NCI-H2227 treated with DMSO at 0.1 percent for 48 hours (cell line): ENCODE data around the gene CABS1.

Source experiments
- DNase-seq: peaks from one replicate; lab custom pipeline; 2025; lab: John Stamatoyannopoulos, UW

Gene CABS1

DNA sequence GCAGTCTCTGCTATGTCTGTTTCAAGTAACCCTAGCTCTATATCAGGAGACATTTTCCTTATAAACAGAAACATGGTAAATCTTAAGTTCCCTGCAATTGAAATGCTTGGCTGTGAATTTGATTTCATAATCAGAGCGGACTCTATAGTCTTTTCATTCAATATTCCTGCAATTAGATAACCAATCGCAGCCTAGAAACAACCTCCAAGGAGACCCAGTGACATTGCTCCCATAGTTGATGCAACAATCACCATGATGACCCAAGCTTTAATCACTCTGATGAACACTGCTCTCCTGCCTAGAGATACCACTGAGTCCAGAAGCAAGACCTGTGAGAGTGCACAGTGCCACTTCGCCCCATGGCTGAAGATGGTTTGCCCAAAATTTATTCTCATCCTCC lies at the start of gene CABS1:
CABS1 (plus strand) TSS at position 301 of the 400 bp plus-strand sequence; CDS start at position 360, 59 bp downstream.
- DNase-seq, result no peak

GRCh38 chr4:70288651-70289050 lies 46.1 kb upstream of the CABS1 start:
- no peak for DNase-seq

- DNase-seq, result no peak
Measured at GRCh38 chr4:70291341-70291740, 43.4 kb upstream of the CABS1 start.

GRCh38 chr4:70297576-70297975 lies 37.2 kb upstream of the CABS1 start:
- no peak for DNase-seq

GRCh38 chr4:70298051-70298450 lies 36.7 kb upstream of the CABS1 start:
- no peak for DNase-seq

- DNase-seq, result no peak
Measured at GRCh38 chr4:70299643-70300042, 35.1 kb upstream of the CABS1 start.

DNA sequence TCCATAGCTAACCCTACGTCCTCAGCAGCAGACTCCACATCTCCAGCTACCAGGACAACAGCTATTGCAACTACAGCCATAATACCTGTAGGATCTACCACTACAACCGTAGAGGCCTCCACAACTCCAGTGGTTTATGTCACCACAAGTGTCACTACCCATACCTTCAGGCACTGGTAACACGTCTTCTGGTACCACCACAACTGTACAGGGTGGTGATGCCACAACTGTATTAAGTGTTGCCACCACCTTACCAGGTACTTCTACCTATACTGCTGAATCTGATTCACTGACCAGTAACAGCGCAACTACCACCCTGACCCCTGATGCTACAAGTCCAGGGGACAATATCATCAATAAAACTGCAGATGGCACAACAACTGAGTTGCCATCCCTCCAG lies 34.6 kb upstream of the CABS1 start:
- no peak for DNase-seq

DNA sequence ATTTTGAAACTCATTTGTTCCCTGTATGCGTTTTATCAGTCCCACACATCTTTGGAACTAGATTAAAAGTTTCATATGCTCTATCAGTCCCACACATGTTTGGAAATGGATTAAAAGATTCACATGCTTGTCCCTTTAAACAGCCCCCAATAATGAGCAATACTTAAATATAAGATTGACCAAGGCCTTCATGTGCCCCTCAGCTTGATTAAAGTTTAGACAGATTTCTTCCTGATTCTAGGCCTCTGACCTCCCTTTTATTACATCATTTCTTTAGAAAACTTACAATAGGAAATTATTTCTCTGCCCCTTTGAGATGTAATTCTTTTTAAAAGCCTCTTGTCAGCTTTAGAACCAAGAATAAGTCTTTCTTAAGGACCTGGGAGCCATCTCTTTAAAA lies 31.7 kb upstream of the CABS1 start:
- DNase-seq, result no peak

DNA sequence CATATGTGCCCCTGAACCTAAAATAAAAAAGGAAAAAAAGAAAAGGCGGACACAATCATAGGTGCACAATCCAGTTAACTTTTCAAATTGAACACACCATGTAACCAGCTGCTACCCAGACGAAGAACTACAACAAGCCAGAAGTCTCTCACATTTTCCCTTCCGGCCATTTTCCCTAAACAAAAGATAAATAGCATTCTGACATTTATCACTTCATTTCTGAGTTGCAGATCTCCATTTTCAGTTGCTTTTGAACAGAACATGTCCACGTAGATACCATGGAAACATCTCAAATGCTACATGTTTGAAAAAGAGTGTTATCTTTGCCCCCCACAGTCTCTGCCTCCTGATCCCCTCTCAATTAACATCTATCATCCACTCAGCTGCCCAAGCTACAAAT lies 29.2 kb upstream of the CABS1 start:
- DNase-seq, result no peak

DNA sequence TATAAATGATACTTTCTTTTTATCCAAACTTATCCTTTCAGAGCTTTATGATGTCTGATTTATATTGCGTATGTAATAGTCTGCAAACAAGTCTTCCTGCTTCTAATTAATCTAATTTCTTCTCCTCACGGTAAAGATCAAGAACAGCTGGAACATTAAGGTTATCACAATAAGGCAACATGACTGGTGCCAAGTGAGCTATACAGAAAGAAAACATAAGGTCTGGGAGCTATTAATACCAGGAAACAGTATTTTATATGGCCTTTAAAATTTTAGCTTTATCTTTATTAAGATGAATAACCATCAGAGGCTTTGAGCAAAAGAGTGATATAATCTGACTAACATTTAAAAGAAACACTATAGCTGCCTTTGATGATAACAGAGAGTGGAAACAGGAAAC lies 28.7 kb upstream of the CABS1 start:
- no peak for DNase-seq

DNA sequence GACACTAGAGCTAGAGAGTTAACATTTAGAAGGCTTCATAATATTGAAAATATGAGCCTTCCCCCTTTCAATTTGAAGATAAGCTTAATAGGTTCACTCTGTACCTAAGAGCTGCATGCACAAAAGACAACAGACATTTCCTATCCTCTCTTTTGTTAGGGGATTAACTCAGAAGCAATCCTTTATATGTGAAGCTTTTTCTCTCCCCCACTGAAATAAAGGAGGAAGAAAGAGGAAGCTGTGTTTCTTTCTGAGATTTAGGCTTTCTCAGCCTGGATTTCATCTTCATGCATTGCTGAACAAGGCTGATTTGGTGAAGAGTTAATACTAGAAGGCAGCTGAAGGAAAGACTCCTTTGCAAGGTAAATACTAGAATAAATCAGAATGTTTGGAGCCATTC lies 21.0 kb upstream of the CABS1 start:
- no peak for DNase-seq

- no peak for DNase-seq
Measured at GRCh38 chr4:70315928-70316327, 18.9 kb upstream of the CABS1 start.

- DNase-seq, result no peak
Measured at GRCh38 chr4:70326052-70326451, 8.7 kb upstream of the CABS1 start.

GRCh38 chr4:70336043-70336442 lies 1.3 kb downstream of the CABS1 start:
- DNase-seq, result no peak

GRCh38 chr4:70337886-70338420 lies 3.2 kb downstream of the CABS1 start:
- no peak for DNase-seq

DNA sequence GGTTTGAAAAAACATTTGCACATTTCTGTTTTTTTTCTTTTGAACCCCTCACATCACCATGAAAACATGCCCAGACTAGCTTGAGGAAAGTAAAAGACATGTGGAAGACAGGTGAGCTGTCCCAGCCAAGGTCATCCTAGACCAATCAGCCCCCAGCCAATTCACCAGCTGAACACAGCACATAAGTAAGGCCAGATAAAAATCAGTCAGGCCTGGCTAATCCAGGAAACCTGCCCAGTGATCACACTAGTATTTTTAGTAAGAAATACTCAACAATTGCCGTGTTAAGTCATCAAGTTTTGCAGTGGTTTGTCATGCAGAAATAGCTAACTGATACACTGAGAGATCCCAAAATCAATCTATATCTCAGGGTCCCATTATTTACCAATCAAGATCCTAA lies 21.4 kb downstream of the CABS1 start:
- no peak for DNase-seq

GRCh38 chr4:70359115-70359661 lies 24.4 kb downstream of the CABS1 start:
- no peak for DNase-seq

DNA sequence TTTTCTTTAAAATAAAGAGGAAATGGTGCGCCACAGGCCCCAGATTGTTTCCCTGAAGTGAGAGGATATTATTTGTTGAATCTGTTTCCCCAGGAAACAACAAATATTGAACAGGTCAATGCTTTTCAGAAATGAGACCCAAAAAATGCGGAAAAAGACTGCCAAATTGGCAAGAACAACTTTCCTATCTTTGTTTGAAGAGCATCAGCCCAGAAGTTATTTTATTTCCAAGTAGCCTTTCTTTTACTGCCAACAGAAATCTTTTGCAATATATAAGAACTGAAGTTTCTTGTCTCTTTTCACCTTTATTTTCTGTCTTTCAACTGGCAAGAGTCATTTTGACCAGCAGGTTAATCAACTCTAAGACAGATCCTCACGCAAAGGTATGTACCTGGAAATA lies 25.7 kb downstream of the CABS1 start, which contains the start of gene SMR3A:
SMR3A (plus strand) TSS at position 301 of the 400 bp plus-strand sequence. CDS start 1,356 bp downstream, outside the sequence.
- no peak for DNase-seq

DNA sequence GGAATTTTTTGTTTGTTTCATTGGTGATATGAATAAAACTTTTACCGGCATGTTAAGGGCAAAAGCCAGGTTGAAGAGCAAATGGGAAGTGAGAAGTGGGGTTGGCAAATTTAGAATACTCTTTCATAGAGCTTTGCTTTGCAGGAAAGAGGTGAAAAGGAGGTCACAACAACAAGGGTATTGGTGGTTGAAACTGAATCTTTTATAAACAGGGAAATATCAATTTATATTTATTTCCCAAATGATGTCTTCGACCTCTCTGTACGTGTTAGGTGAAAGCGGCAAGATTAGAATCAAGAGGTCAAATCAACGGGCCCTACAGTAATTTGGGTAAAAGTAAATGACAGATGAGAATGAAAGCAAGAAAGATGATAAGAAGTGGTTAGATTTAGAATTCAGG lies 29.2 kb downstream of the CABS1 start:
- no peak for DNase-seq

- DNase-seq, result no peak
Measured at GRCh38 chr4:70365479-70365878, 30.7 kb downstream of the CABS1 start.

DNA sequence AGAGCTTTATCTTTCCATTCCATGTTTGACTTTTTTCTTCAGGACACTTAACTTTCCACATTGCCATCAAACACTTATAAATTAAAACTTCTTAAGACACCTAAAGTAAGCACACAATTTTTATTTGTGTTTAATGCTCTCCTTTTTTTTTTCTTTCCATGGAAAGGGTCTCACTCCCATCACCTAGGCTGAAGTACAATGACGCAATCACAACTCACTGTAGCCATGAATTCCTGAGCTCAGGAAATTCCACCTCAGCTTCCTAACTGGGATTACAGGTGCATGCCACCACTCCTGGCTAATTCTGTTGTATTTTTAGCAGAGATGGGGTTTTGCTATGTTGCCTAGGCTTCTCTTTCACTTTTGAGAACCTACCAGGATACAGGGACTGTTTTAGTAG lies 33.0 kb downstream of the CABS1 start:
- DNase-seq, result no peak

- no peak for DNase-seq
Measured at GRCh38 chr4:70371987-70372386, 37.2 kb downstream of the CABS1 start.

GRCh38 chr4:70372760-70373159 lies 38.0 kb downstream of the CABS1 start:
- no peak for DNase-seq

- DNase-seq, result no peak
Measured at GRCh38 chr4:70380578-70380977, 45.8 kb downstream of the CABS1 start.
